ENCODE results near the gene TBKBP1.

DNA sequence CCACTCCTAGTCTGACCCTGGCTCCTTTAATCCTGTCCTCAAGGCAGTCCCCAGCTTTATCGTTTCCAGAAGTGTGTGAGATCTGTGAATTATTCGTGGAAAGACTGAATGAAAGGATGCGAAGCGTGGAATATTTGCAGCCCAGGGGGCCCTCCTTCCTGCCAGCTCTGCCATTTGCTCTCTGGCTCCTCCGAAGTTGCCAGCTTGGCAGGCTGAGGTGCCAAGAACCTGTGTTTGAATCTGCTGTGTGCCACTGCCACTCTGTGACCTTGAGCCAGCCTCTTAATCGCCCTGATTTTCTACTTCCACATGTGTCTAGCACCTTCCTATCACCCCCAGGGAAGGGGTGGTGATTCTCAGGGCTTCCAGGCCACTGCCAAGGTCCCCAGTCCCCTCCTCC lies 10.8 kb downstream of the TBKBP1 start:
- TF ChIP-seq, protein P1, sequence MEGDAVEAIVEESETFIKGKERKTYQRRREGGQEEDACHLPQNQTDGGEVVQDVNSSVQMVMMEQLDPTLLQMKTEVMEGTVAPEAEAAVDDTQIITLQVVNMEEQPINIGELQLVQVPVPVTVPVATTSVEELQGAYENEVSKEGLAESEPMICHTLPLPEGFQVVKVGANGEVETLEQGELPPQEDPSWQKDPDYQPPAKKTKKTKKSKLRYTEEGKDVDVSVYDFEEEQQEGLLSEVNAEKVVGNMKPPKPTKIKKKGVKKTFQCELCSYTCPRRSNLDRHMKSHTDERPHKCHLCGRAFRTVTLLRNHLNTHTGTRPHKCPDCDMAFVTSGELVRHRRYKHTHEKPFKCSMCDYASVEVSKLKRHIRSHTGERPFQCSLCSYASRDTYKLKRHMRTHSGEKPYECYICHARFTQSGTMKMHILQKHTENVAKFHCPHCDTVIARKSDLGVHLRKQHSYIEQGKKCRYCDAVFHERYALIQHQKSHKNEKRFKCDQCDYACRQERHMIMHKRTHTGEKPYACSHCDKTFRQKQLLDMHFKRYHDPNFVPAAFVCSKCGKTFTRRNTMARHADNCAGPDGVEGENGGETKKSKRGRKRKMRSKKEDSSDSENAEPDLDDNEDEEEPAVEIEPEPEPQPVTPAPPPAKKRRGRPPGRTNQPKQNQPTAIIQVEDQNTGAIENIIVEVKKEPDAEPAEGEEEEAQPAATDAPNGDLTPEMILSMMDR (IDR thresholded peaks at IDR 0.05) = no peak
- no peak for TF ChIP-seq POLR2AphosphoS5 (IDR thresholded peaks at IDR 0.05; ENCODE audit: insufficient read depth in 1 of 2, low read depth in 1 of 2)
- no peak for TF ChIP-seq POLR2A (IDR thresholded peaks at IDR 0.05)

Measured in vagina (tissue), 2 donors.